K562 (cell line): ENCODE data around the gene MLN. TPM values are rescaled to one million over a fixed set of nuclear protein-coding genes. Genes with fewer than 3 reads are reported as not detected.

ENCODE experiments used
- ESRRA ChIP-seq: fragments of 450-650 bp; IDR thresholded peaks from 2 replicates; pipeline ENCODE4 v1.6.1; 2014; ENCODE audit warnings: low read depth, mild to moderate bottlenecking, moderate library complexity, borderline replicate concordance
- MAZ ChIP-seq, 2 experiments: fragments of 450-650 bp in 1 of 2; sonication (generic) in 1 of 2; formaldehyde crosslinking; IDR thresholded peaks in 1 of 2; conservative IDR thresholded peaks in 1 of 2; 2 replicates each; pipeline versions ENCODE4 v1.4.0 to v1.5.0; 2020; ENCODE audit warnings: mild to moderate bottlenecking in 1 of 2, missing genetic modification reagents in 1 of 2
- MYC ChIP-seq, 2 experiments: fragments of 250-450 bp in 1 of 2; sonication (Bioruptor Pico) in 1 of 2; IDR thresholded peaks; 2 replicates each; pipeline versions ENCODE4 v1.5.1 to v1.6.1; 2012 to 2021; ENCODE audit warnings: low read depth in 2 of 2, borderline replicate concordance in 1 of 2, improper control_type of control experiment in 1 of 2, low read length in 1 of 2, mild to moderate bottlenecking in 1 of 2, moderate library complexity in 1 of 2
- RAD21 ChIP-seq, 2 experiments: fragments of 250-450 bp in 1 of 2; fragments of 450-650 bp in 1 of 2; sonication (Bioruptor Pico) in 1 of 2; formaldehyde crosslinking in 1 of 2; IDR thresholded peaks in 1 of 2; conservative IDR thresholded peaks in 1 of 2; 2 replicates each; pipeline versions ENCODE4 v1.4.0 to v1.8.0; 2020 to 2022; ENCODE audit warnings: mild to moderate bottlenecking in 2 of 2, moderate library complexity in 1 of 2
- RB1 ChIP-seq: fragments of 450-650 bp; IDR thresholded peaks from 2 replicates; pipeline ENCODE4 v1.6.1; 2017; ENCODE audit warnings: low read depth, mild to moderate bottlenecking
- polyA plus RNA-seq, 8 experiments: library from polyadenylated mRNA; depleted of rRNA in 4 of 8; stranded (reverse) in 5 of 8; unstranded in 3 of 8; fragments of >200 nt; fragmentation: Nextera tagmentation in 2 of 8; fragmentation: Illumina TruSeq in 1 of 8; extraction: Ambion mirVana in 2 of 8; extraction: Trizol in 1 of 8; gene quantifications; 2 replicates each; pipeline versions ENCODE4 v1.2.1 to v1.2.3, GENCODE V29; 2011 to 2014; ENCODE audit warnings: inconsistent platforms in 1 of 8, missing spikeins in 1 of 8
- total RNA-seq, 7 experiments: library from RNA; depleted of rRNA in 6 of 7; stranded (reverse); fragments of >200 nt in 6 of 7; fragmentation: Illumina TruSeq in 2 of 7; extraction: Trizol in 2 of 7; gene quantifications; 2 replicates each; pipeline versions ENCODE4 v1.2.1 to v1.2.3, GENCODE V29; 2011 to 2021; ENCODE audit warnings: low replicate concordance in 1 of 7
- TF ChIP-seq, protein P1 (sequence below): fragments of 250-450 bp; sonication (Bioruptor Pico); IDR thresholded peaks from 2 replicates; pipeline ENCODE4 v1.5.0; 2021; ENCODE audit warnings: mild to moderate bottlenecking, borderline replicate concordance
- TF ChIP-seq, protein P2 (sequence below): sonication (generic); formaldehyde crosslinking; IDR thresholded peaks from 2 replicates; pipeline ENCODE4 v1.8.0; 2022; ENCODE audit warnings: missing genetic modification reagents, mild to moderate bottlenecking, moderate library complexity, borderline replicate concordance
- TF ChIP-seq, protein P3 (sequence below), 3 experiments: IDR thresholded peaks in 2 of 3; conservative IDR thresholded peaks in 1 of 3; 2 replicates each; pipeline ENCODE4 v1.5.1; 2011 to 2012; ENCODE audit warnings: low read length in 3 of 3, mild to moderate bottlenecking in 3 of 3, control low read depth in 2 of 3, improper control_type of control experiment in 1 of 3, inconsistent platforms in 1 of 3, low read depth in 1 of 3, mixed read lengths in 1 of 3, moderate library complexity in 1 of 3; ENCODE audit not compliant: insufficient read depth in 2 of 3
- TF ChIP-seq, protein P4 (sequence below): IDR thresholded peaks from 2 replicates; pipeline ENCODE4 v1.6.1; 2016; ENCODE audit warnings: missing genetic modification characterization, missing compliant biosample characterization

MLN gene
- total and polyA plus RNA-seq, 9 of the 15 experiments (the other 6 are each of a cell fraction or from before 2014, with no cell fraction given) = not detected

DNA sequence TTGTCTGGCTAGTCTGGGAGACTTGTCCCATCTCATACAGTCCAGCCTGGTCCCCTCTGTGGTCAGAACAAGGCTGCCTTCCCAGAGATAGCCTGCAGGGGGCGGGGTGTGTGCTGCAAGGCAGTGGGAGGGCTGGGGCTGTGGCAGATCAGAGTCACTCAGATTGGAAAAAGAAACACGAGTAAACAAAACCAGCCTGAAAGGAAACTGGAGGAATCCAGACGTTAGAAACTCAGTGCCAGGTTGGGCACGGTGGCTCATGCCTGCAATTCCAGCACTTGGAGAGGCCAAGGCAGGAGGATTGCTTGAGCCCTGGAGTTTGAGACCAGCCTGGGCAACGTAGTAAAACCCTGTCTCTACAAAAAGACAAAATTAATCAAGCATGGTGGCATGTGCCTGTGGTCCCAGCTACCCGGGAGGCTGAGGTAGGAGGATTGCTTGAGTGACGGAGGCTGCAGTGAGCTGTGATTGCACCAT, 35.1 kb downstream of the MLN start (continued):
- TF ChIP-seq, protein P1, sequence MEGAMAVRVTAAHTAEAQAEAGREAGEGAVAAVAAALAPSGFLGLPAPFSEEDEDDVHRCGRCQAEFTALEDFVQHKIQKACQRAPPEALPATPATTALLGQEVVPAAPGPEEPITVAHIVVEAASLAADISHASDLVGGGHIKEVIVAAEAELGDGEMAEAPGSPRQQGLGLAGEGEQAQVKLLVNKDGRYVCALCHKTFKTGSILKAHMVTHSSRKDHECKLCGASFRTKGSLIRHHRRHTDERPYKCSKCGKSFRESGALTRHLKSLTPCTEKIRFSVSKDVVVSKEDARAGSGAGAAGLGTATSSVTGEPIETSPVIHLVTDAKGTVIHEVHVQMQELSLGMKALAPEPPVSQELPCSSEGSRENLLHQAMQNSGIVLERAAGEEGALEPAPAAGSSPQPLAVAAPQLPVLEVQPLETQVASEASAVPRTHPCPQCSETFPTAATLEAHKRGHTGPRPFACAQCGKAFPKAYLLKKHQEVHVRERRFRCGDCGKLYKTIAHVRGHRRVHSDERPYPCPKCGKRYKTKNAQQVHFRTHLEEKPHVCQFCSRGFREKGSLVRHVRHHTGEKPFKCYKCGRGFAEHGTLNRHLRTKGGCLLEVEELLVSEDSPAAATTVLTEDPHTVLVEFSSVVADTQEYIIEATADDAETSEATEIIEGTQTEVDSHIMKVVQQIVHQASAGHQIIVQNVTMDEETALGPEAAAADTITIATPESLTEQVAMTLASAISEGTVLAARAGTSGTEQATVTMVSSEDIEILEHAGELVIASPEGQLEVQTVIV (CRISPR knock-in tag) = peak; percentile 19; the same call in 1 of the 2 replicates
- TF ChIP-seq RAD21 (CRISPR knock-in tag; conservative IDR thresholded peaks at IDR 0.05 in 1 of 2, IDR thresholded peaks at IDR 0.05 in 1 of 2) = peak; percentile 56 to 79
- peak in 1 of 2 experiments; percentile 57; a peak in 2 of 4 replicates for TF ChIP-seq MAZ (CRISPR knock-in tag; conservative IDR thresholded peaks at IDR 0.05 in 1 of 2, IDR thresholded peaks at IDR 0.05 in 1 of 2)
- 0 out of 2 replicates have a peak, but pooled peaks have one; percentile 23 for TF ChIP-seq RB1
- TF ChIP-seq, protein P2, sequence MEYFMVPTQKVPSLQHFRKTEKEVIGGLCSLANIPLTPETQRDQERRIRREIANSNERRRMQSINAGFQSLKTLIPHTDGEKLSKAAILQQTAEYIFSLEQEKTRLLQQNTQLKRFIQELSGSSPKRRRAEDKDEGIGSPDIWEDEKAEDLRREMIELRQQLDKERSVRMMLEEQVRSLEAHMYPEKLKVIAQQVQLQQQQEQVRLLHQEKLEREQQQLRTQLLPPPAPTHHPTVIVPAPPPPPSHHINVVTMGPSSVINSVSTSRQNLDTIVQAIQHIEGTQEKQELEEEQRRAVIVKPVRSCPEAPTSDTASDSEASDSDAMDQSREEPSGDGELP (CRISPR knock-in tag) = 0 out of 2 replicates have a peak, but pooled peaks have one; percentile 22
- TF ChIP-seq, protein P3, sequence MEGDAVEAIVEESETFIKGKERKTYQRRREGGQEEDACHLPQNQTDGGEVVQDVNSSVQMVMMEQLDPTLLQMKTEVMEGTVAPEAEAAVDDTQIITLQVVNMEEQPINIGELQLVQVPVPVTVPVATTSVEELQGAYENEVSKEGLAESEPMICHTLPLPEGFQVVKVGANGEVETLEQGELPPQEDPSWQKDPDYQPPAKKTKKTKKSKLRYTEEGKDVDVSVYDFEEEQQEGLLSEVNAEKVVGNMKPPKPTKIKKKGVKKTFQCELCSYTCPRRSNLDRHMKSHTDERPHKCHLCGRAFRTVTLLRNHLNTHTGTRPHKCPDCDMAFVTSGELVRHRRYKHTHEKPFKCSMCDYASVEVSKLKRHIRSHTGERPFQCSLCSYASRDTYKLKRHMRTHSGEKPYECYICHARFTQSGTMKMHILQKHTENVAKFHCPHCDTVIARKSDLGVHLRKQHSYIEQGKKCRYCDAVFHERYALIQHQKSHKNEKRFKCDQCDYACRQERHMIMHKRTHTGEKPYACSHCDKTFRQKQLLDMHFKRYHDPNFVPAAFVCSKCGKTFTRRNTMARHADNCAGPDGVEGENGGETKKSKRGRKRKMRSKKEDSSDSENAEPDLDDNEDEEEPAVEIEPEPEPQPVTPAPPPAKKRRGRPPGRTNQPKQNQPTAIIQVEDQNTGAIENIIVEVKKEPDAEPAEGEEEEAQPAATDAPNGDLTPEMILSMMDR (IDR thresholded peaks at IDR 0.05 in 2 of 3, conservative IDR thresholded peaks at IDR 0.05 in 1 of 3; ENCODE audit: insufficient read depth in 2 of 3, low read depth in 1 of 3, low read length in 3 of 3) = peak; percentile 79 to 93 (median 88)
- TF ChIP-seq, protein P4, sequence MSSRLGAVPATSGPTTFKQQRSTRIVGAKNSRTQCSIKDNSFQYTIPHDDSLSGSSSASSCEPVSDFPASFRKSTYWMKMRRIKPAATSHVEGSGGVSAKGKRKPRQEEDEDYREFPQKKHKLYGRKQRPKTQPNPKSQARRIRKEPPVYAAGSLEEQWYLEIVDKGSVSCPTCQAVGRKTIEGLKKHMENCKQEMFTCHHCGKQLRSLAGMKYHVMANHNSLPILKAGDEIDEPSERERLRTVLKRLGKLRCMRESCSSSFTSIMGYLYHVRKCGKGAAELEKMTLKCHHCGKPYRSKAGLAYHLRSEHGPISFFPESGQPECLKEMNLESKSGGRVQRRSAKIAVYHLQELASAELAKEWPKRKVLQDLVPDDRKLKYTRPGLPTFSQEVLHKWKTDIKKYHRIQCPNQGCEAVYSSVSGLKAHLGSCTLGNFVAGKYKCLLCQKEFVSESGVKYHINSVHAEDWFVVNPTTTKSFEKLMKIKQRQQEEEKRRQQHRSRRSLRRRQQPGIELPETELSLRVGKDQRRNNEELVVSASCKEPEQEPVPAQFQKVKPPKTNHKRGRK = no peak
- peak; percentile 19; the same call in 1 of the 2 replicates for TF ChIP-seq ESRRA
- TF ChIP-seq MYC (IDR thresholded peaks at IDR 0.05; ENCODE audit: low read depth, low read length) = 0 out of 2 replicates have a peak, but pooled peaks have one; percentile 31
- TF ChIP-seq MYC (CRISPR knock-in tag; IDR thresholded peaks at IDR 0.05; ENCODE audit: borderline replicate concordance, low read depth) = no peak
